Heart left ventricle (tissue), 16 donors: Measurements from ENCODE around the gene TNNI3. TPM values are rescaled to one million over a fixed set of nuclear protein-coding genes. Genes with fewer than 3 reads are reported as not detected.
A peak's percentile ranks its signal among the peaks of the same experiment; 100 is the strongest.

ENCODE experiments used
- ATAC-seq, 4 donors: fragments of 200-7000 bp; cut with Tn5 transposase; one replicate each; pipeline ENCODE4 v1.9.1; 2020 to 2022; ENCODE audit warnings: moderate library complexity in 4 of 4, mild to moderate bottlenecking in 3 of 4, moderate number of reproducible peaks in 1 of 4
- DNase-seq, 5 donors: peaks; one replicate each; pipeline ENCODE4 v3.0.0-alpha.2; 2020
- H3K27ac ChIP-seq, 12 donors: fragments of 200-600 bp; sonication (generic) in 4 of 12; one replicate each; pipeline versions ENCODE4 v1.5.0 to v1.8.0; 2016 to 2022; ENCODE audit warnings: mild to moderate bottlenecking in 2 of 12
- H3K27me3 ChIP-seq, 9 donors: fragments of 200-600 bp; sonication (generic) in 2 of 9; one replicate each; pipeline versions ENCODE4 v1.5.1 to v1.8.0; 2016 to 2022; ENCODE audit warnings: mild to moderate bottlenecking in 3 of 9
- H3K36me3 ChIP-seq, 9 donors: fragments of 200-600 bp; sonication (generic) in 2 of 9; one replicate each; pipeline versions ENCODE4 v1.5.0 to v1.8.0; 2018 to 2022; ENCODE audit warnings: mild to moderate bottlenecking in 2 of 9
- H3K4me1 ChIP-seq, 12 donors: fragments of 200-600 bp; sonication (generic) in 4 of 12; one replicate each; pipeline versions ENCODE4 v1.5.0 to v1.8.0; 2016 to 2022; ENCODE audit warnings: mild to moderate bottlenecking in 3 of 12
- H3K4me3 ChIP-seq, 12 donors: fragments of 200-600 bp; sonication (generic) in 4 of 12; one replicate each; pipeline versions ENCODE4 v1.5.0 to v1.8.0; 2017 to 2022; ENCODE audit warnings: mild to moderate bottlenecking in 9 of 12, moderate library complexity in 4 of 12
- H3K9me3 ChIP-seq, 12 donors: fragments of 200-600 bp; sonication (generic) in 4 of 12; one replicate each; pipeline versions ENCODE4 v1.5.0 to v1.8.0; 2016 to 2022; ENCODE audit warnings: mild to moderate bottlenecking in 1 of 12
- POLR2A ChIP-seq, 2 donors: fragments of 450-650 bp; IDR thresholded peaks; one replicate each; pipeline ENCODE4 v1.6.1; 2017; ENCODE audit warnings: antibody characterized with exemption in 2 of 2, mild to moderate bottlenecking in 2 of 2, moderate library complexity in 2 of 2
- WGBS, 4 donors: extraction: QIAGEN DNeasy Blood & Tissue Kit in 2 of 4; methylation state at CpG; one replicate each; pipeline versions ENCODE4 v1.1.5 to v1.1.7; 2013 to 2018; 5-methylcytosine and 5-hydroxymethylcytosine counted together
- intact Hi-C, 10 donors: fragments of 100-400 bp; cut with DNase I; formaldehyde crosslinking; loops; one replicate each; pipeline versions ENCODE4 v1.11.1 to v1.14.2; 2022
- polyA plus RNA-seq, 2 donors: library from polyadenylated mRNA; stranded (reverse); fragments of 200-250 nt; gene quantifications; one replicate each; pipeline ENCODE4 v1.2.3, GENCODE V29; 2013
- total RNA-seq, 9 donors: library from RNA; depleted of rRNA in 2 of 9; stranded (reverse); fragments of >200 nt in 2 of 9; fragmentation: NEBNext Ultra II Directional in 3 of 9; extraction: Animal tissue kit (Norgen Biotek cat#: 25700) in 3 of 9; gene quantifications; one replicate each; pipeline versions ENCODE4 v1.1.0 to v1.2.4, GENCODE V29; 2016 to 2023
- TF ChIP-seq, protein P1 (sequence below), 12 donors: fragments of 200-600 bp; sonication (generic) in 4 of 12; IDR thresholded peaks; one replicate each; pipeline versions ENCODE4 v1.5.0 to v1.8.0; 2018 to 2022; ENCODE audit warnings: antibody characterized with exemption in 12 of 12, mild to moderate bottlenecking in 5 of 12
- donor health status: ischemic (EF 13 %, LVEDD 7.1; RV severe dilation, severe dysfunction).
- donor health status: healthy with polysubstance abuse.
- donor health status: DM: no; HTN: yes; CAD: no.
- donor health status: DM: no; HTN: no; CAD: no.
- donor health status: ischemic (EF 25% LVEDD 6.9; RV normal size, moderate dysfunction).
- donor health status: ischemic (EF 25% LVEDD 5.7; RV mildly dilated, moderate dysfunction).
- donor health status: healthy.
- donor health status: DM: yes; HTN: yes; CAD: no.
- donor health status: ischemic (EF 35%, LVEDD 5.7; RV mildly dilated, moderate dysfunction).
- donor health status: nonischemic (EF 11% LVEDD 7.7; RV severe dilation, severe dysfunction).
- donor health status: DM: yes; HTN: yes; CAD: no.
- donor health status: PGD.
- donor health status: ischemic (EF 29% LVEDD 5.4; RV normal size, mild dysfunction).
- donor health status: nonischemic (EF 23%, LVEDD 6.1; RV moderate dilation, normal function).

The TNNI3 gene
- total and polyA plus RNA-seq, 11 donors: 1,912 to 34,502 (median 9,662) TPM

- Histone ChIP-seq H3K9me3 (peaks cover 0 to 8% (median 0%) of the 10 kb centered on the region in 12 donors), H3K27ac (peak overlapping the region in 5 of 12 donors; percentile 15 to 80 (median 38)), H3K4me3 (peak overlapping the region in 11 of 12 donors; percentile 7 to 83 (median 54)), H3K36me3 (peaks cover 0 to 46% (median 22%) of the 10 kb centered on the region in 9 donors), H3K27me3 (peaks cover 0 to 29% (median 8%) of the 10 kb centered on the region in 9 donors), H3K4me1 (peaks cover 0 to 64% (median 5%) of the 10 kb centered on the region in 12 donors)
- ATAC-seq (no peak), DNase-seq (peak in 1 of 5 donors; percentile 2)
- WGBS, 4 donors: 49 to 66% (median 61%) methylated on average over 12 of the region's 12 CpGs
- intact Hi-C loops: no loop called here
- no peak for TF ChIP-seq POLR2A (IDR thresholded peaks at IDR 0.05)
- TF ChIP-seq, protein P1, sequence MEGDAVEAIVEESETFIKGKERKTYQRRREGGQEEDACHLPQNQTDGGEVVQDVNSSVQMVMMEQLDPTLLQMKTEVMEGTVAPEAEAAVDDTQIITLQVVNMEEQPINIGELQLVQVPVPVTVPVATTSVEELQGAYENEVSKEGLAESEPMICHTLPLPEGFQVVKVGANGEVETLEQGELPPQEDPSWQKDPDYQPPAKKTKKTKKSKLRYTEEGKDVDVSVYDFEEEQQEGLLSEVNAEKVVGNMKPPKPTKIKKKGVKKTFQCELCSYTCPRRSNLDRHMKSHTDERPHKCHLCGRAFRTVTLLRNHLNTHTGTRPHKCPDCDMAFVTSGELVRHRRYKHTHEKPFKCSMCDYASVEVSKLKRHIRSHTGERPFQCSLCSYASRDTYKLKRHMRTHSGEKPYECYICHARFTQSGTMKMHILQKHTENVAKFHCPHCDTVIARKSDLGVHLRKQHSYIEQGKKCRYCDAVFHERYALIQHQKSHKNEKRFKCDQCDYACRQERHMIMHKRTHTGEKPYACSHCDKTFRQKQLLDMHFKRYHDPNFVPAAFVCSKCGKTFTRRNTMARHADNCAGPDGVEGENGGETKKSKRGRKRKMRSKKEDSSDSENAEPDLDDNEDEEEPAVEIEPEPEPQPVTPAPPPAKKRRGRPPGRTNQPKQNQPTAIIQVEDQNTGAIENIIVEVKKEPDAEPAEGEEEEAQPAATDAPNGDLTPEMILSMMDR (IDR thresholded peaks at IDR 0.05): no peak
Observed at GRCh38 chr19:55153652-55154264, 3.8 kb downstream of the TNNI3 start.

DNA sequence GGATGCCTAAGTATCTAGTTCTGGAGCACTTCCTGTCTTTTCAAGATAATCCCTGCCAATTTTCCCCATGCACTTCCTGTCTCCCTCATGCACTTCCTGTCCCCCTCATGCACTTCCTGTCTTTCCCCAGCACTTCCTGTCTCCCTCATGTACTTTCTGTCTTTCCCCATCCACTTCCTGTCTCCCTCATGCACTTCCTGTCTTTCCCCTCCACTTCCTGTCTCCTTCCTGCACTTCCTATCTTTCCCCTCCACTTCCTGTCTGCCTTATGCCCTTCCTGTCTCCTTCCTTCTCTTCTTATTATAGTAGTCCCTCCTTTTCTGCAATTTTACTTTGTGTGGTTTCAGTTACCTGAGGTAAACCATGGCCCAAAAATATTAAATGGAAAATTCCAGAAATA lies 5.5 kb downstream of the TNNI3 start:
- Histone ChIP-seq H3K27ac (peak overlapping the region in 5 of 12 donors; percentile 8 to 80 (median 46)), H3K9me3 (peaks cover 0 to 8% (median 0%) of the 10 kb centered on the region in 12 donors), H3K4me1 (peaks cover 0 to 58% (median 5%) of the 10 kb centered on the region in 12 donors), H3K4me3 (peak overlapping the region in 7 of 12 donors; percentile 9 to 76 (median 60)), H3K27me3 (peaks cover 0 to 32% (median 8%) of the 10 kb centered on the region in 9 donors), H3K36me3 (peaks cover 0 to 46% (median 22%) of the 10 kb centered on the region in 9 donors)
- intact Hi-C loops: no loop called here
- ATAC-seq: no peak
- TF ChIP-seq POLR2A (IDR thresholded peaks at IDR 0.05): no peak
- TF ChIP-seq, protein P1 (IDR thresholded peaks at IDR 0.05): no peak
- no peak for DNase-seq

DNA sequence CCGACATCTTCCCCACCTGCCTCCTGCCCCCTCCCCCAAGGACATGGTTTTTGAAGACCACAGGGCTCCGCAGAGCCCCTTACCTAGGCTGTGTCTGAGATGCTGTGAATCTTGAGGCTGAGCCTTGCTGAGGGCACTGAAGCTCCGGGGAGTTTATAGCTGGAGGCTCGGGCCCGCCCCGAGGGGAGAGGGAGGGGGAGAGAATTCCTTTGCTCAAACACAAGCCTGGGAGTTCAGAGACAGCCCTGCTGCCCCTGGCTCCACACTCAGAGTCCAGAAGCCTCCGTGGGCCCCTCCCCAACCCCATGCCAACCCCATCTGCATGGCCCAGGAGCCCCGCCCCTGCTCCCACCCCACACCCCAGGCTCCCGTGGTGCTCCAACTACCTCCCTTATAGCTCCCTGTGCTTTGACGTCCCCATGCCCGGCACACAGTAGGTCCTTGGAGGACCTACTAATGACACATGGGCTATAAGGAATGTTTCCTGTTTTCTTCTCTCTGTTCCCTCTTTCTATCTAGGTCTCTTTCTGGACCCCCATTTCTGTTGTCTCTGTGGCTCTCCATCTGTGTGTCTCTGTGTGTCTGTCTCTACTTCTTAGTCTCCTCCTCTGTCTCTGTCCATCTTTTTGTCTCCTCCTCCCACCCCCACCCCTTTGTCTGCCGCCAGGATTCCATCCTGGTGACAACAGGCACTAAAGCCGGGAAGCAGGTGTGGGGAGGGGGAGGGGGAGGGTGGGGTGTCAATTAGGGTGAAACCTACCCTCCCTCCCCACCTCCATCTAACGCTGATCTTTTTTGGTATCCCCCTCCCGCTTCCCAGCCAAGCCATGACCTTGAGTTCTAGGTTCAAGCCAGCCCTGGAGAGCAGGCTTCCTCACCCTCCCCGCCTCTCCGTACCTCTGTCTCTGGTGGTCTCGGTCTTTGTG lies 8.2 kb downstream of the TNNI3 start, which contains the start of gene TNNT1:
Gene TNNT1 (minus strand): TSS at position 129 of the 926 bp plus-strand sequence. CDS start 2,049 bp downstream, outside the sequence.
- peak in 4 of 5 donors; percentile 52 to 64 (median 57) for DNase-seq
- WGBS, 4 donors: 7 to 19% (median 11%) methylated on average over 14 to 18 of the region's 18 CpGs
- H3K4me1 ChIP-seq: peaks cover 0 to 58% (median 6%) of the 10 kb centered on the region in 12 donors
- intact Hi-C loops: loop anchor here in 3 of 10 donors (10.0 kb wide), 3 partner anchors 265 to 455 kb away; partner anchors contain the start of genes ZNF524 (in 1 of the 3) and ZNF865 (in 1 of the 3)
- peak within 1 kb of the TSS in 10 of 12 donors; percentile 24 to 85 (median 64) for H3K27ac ChIP-seq
- peak in 1 of 2 donors; percentile 3 for TF ChIP-seq POLR2A (IDR thresholded peaks at IDR 0.05)
- TF ChIP-seq, protein P1 (IDR thresholded peaks at IDR 0.05): no peak
- peaks cover 0 to 8% (median 0%) of the 10 kb centered on the region in 12 donors for H3K9me3 ChIP-seq
- peak; percentile 45 to 70 (median 50) for ATAC-seq
- peak within 1 kb of the TSS in 1 of 12 donors; percentile 10 for H3K4me3 ChIP-seq
- H3K27me3 ChIP-seq: peaks cover 2 to 43% (median 26%) of the 10 kb centered on the region in 9 donors
- peaks cover 0 to 46% (median 18%) of the 10 kb centered on the region in 9 donors for H3K36me3 ChIP-seq
